MM.1S (cell line): ENCODE measurements around the gene SYNDIG1.

ENCODE experiments used
- DNase-seq: peaks from one replicate; pipeline ENCODE4 v3.0.0-alpha.2; 2015
- H2AFZ ChIP-seq: fragments of 300-600 bp; sonication (generic); 2 replicates; pipeline ENCODE4 v1.6.0; 2016; ENCODE audit warnings: antibody characterized with exemption, low read length
- H3F3A ChIP-seq: fragments of 300-600 bp; sonication (generic); 2 replicates; pipeline ENCODE4 v1.6.1; 2016; ENCODE audit warnings: mild to moderate bottlenecking, antibody characterized with exemption, low read length, moderate library complexity, mixed read lengths; ENCODE audit not compliant: insufficient read depth
- H3K27ac ChIP-seq: fragments of 300-600 bp; sonication (generic); 2 replicates; pipeline ENCODE4 v1.5.1; 2016; ENCODE audit warnings: mild to moderate bottlenecking, low read length
- H3K27me3 ChIP-seq: fragments of 300-600 bp; sonication (generic); replicated peaks from 2 replicates; pipeline ENCODE4 v1.6.0; 2016; ENCODE audit warnings: low read length; ENCODE audit not compliant: insufficient read depth
- H3K36me3 ChIP-seq: fragments of 300-600 bp; sonication (generic); replicated peaks from 2 replicates; pipeline ENCODE4 v1.6.1; 2016; ENCODE audit warnings: mild to moderate bottlenecking, low read length, mixed read lengths; ENCODE audit not compliant: insufficient read depth
- H3K4me1 ChIP-seq: fragments of 300-600 bp; sonication (generic); 2 replicates; pipeline ENCODE4 v1.6.1; 2016; ENCODE audit warnings: low read length, mixed read lengths
- H3K4me2 ChIP-seq: fragments of 300-600 bp; sonication (generic); 2 replicates; pipeline ENCODE4 v1.6.0; 2016; ENCODE audit warnings: low read depth, low read length
- H3K4me3 ChIP-seq: fragments of 300-600 bp; sonication (generic); 2 replicates; pipeline ENCODE4 v1.5.1; 2016; ENCODE audit warnings: low read length, mixed read lengths
- H3K79me2 ChIP-seq: fragments of 300-600 bp; sonication (generic); 2 replicates; pipeline ENCODE4 v1.6.1; 2016; ENCODE audit warnings: mixed run types, low read length, mixed read lengths
- H3K9ac ChIP-seq: fragments of 300-600 bp; sonication (generic); 2 replicates; pipeline ENCODE4 v1.6.1; 2016; ENCODE audit warnings: low read length, mixed read lengths
- H3K9me2 ChIP-seq: fragments of 300-600 bp; sonication (generic); replicated peaks from 2 replicates; pipeline ENCODE4 v1.6.1; 2016; ENCODE audit warnings: mild to moderate bottlenecking, low read length, mixed read lengths; ENCODE audit not compliant: insufficient read depth
- H3K9me3 ChIP-seq: fragments of 300-600 bp; sonication (generic); replicated peaks from 2 replicates; pipeline ENCODE4 v1.6.1; 2016; ENCODE audit warnings: mild to moderate bottlenecking, low read length, mixed read lengths; ENCODE audit not compliant: insufficient read depth
- H4K20me1 ChIP-seq: fragments of 300-600 bp; sonication (generic); 2 replicates; pipeline ENCODE4 v1.6.1; 2016; ENCODE audit warnings: mild to moderate bottlenecking, low read length, moderate library complexity, mixed read lengths; ENCODE audit not compliant: insufficient read depth
- CTCF ChIP-seq: fragments of 300-600 bp; sonication (generic); IDR thresholded peaks from 2 replicates; pipeline ENCODE4 v1.5.1; 2016; ENCODE audit warnings: antibody characterized with exemption, low read length, mixed read lengths
- EZH2 ChIP-seq: fragments of 300-600 bp; sonication (generic); optimal IDR thresholded peaks from 2 replicates; pipeline ENCODE3; 2017; ENCODE audit warnings: low read depth, mild to moderate bottlenecking, antibody characterized with exemption, low read length, mixed read lengths
- EZH2phosphoT487 ChIP-seq: fragments of 300-600 bp; sonication (generic); IDR thresholded peaks from 2 replicates; pipeline ENCODE4 v1.6.1; 2018; ENCODE audit warnings: antibody characterized with exemption, low read length

Gene SYNDIG1

GRCh38 chr20:24492698-24493097, 23.3 kb downstream of the SYNDIG1 start:
- no peaks in the 10 kb centered on the region for H3K27me3 ChIP-seq
- H3K27ac ChIP-seq: no peak overlapping the region
- no peak overlapping the region for H3K4me2 ChIP-seq
- no peak overlapping the region for H3K9ac ChIP-seq
- no peaks in the 10 kb centered on the region for H3K9me2 ChIP-seq
- H2AFZ ChIP-seq: no peak overlapping the region
- no peaks in the 10 kb centered on the region for H4K20me1 ChIP-seq
- H3K79me2 ChIP-seq: peaks cover 25% of the 10 kb centered on the region; the same call in 1 of the 2 replicates
- no peak overlapping the region for H3K4me3 ChIP-seq
- TF ChIP-seq EZH2phosphoT487 (no peak), EZH2 (no peak), CTCF (no peak)
- H3K4me1 ChIP-seq: peaks cover 4% of the 10 kb centered on the region; the same call in 1 of the 2 replicates
- H3F3A ChIP-seq: no peaks in the 10 kb centered on the region
- H3K36me3 ChIP-seq: peaks cover 4% of the 10 kb centered on the region
- no peaks in the 10 kb centered on the region for H3K9me3 ChIP-seq
- no peak for DNase-seq

GRCh38 chr20:24493181-24493580, 23.8 kb downstream of the SYNDIG1 start:
- no peak overlapping the region for H3K4me3 ChIP-seq
- H3K4me1 ChIP-seq: peaks cover 7% of the 10 kb centered on the region; the same call in 1 of the 2 replicates
- no peaks in the 10 kb centered on the region for H4K20me1 ChIP-seq
- H3K4me2 ChIP-seq: no peak overlapping the region
- no peak for DNase-seq
- no peak overlapping the region for H3K9ac ChIP-seq
- H3K27ac ChIP-seq: no peak overlapping the region
- H3K79me2 ChIP-seq: peaks cover 21% of the 10 kb centered on the region; the same call in 1 of the 2 replicates
- H3K9me2 ChIP-seq: no peaks in the 10 kb centered on the region
- H3F3A ChIP-seq: no peaks in the 10 kb centered on the region
- no peaks in the 10 kb centered on the region for H3K27me3 ChIP-seq
- no peaks in the 10 kb centered on the region for H3K9me3 ChIP-seq
- H3K36me3 ChIP-seq: no peaks in the 10 kb centered on the region
- TF ChIP-seq EZH2 (no peak), EZH2phosphoT487 (no peak), CTCF (no peak)
- no peak overlapping the region for H2AFZ ChIP-seq

- Histone ChIP-seq H3K4me1 (peaks cover 7% of the 10 kb centered on the region; the same call in 1 of the 2 replicates), H3K79me2 (peaks cover 20% of the 10 kb centered on the region), H3K9me2 (no peaks in the 10 kb centered on the region), H3K4me2 (no peak overlapping the region), H3K9ac (no peak overlapping the region), H3K27ac (no peak overlapping the region), H3F3A (no peaks in the 10 kb centered on the region), H3K9me3 (no peaks in the 10 kb centered on the region), H4K20me1 (no peaks in the 10 kb centered on the region), H3K36me3 (no peaks in the 10 kb centered on the region), H3K4me3 (no peak overlapping the region), H2AFZ (no peak overlapping the region), H3K27me3 (no peaks in the 10 kb centered on the region)
- TF ChIP-seq EZH2: no peak
- TF ChIP-seq CTCF: no peak
- TF ChIP-seq EZH2phosphoT487: no peak
- no peak for DNase-seq
These were observed 24.4 kb downstream of the SYNDIG1 start for GRCh38 chr20:24493661-24494459.
